Retinal pigment epithelial cell (primary cell): ENCODE data around the gene HUNK.

ENCODE experiments used
- DNase-seq: peaks from one replicate; pipeline ENCODE4 v3.0.0-alpha.2; 2010; ENCODE audit warnings: low read depth
- H3K4me3 ChIP-seq: 2 replicates; pipeline ENCODE4 v1.5.1; 2011; ENCODE audit warnings: mild to moderate bottlenecking, low read length, control low read depth, moderate library complexity
- CTCF ChIP-seq: conservative IDR thresholded peaks from 2 replicates; pipeline ENCODE4 v1.5.1; 2011; ENCODE audit warnings: low read depth, low read length, control low read depth, inconsistent platforms

The HUNK gene

DNA sequence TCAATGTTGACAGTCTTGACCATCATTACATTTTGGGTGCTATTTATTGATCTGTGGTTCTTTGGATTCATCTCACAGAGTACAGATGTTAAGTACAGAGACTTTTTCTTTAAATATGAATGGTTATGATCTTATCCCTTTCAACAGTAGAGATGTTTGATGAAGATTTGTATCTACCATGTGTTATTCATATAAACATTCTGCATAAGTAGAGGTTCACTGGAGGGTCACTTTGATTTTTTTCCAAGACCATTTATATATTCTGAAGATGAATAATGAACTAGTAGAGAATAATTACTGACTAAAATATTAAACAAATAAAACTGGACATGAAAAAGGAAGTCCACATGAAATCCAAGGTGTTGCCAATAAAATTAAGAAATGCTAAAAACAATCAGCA lies 28.6 kb upstream of the HUNK start:
- DNase-seq: no peak
- no peak overlapping the region for H3K4me3 ChIP-seq
- no peak for TF ChIP-seq CTCF

DNA sequence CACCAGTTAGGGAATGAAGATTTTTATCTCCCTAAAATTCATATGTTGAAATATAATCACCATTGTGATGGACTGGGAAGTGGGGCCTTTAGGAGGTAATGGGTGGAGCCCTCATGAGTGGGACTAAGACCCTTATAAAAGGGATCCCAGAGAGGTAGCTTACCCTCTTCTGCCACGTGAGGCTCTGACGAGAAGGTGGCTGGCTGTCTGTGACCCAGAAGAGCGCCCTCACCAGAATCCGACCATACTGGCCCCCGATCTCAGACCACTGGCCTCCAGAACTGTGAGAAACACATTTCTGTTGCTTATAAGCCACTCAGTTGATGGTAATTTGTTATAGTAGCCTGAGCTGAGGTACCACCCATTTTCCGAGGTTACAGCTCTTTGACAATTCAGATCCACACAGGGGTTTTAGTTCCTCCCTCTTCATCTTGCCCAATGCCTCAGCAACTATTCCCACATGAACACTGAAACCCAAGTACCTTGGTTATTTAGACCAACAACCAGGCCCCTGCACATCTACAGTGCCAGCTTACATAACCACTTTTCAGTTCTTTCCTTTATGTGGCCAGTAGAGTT lies 27.6 kb upstream of the HUNK start:
- TF ChIP-seq CTCF: no peak
- H3K4me3 ChIP-seq: no peak overlapping the region
- no peak for DNase-seq

- H3K4me3 ChIP-seq: no peak overlapping the region
- TF ChIP-seq CTCF: no peak
- no peak for DNase-seq
Observed at GRCh38 chr21:31846690-31847089, 26.1 kb upstream of the HUNK start.

DNA sequence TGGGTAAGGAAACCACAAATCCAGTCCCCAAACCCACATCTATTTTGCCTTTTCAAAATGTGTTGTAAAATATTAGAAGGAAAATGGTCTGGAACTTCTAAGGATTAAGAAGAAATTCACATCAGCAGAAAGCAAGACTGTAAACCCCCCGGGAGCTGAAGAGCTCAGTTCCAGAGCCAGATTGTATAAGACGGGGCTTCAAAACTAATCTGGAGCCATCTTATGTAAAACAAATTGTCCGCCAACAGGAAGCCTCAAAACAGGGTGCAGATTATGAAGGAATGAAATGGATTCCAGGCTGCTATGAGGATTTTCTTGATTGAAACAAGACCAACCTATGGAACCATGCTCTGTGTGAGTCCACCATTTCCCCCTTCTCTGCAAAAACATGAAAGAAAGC lies 25.1 kb upstream of the HUNK start:
- no peak for TF ChIP-seq CTCF
- no peak for DNase-seq
- H3K4me3 ChIP-seq: no peak overlapping the region

GRCh38 chr21:31848326-31848985 lies 24.4 kb upstream of the HUNK start:
- no peak for TF ChIP-seq CTCF
- H3K4me3 ChIP-seq: no peak overlapping the region
- no peak for DNase-seq

DNA sequence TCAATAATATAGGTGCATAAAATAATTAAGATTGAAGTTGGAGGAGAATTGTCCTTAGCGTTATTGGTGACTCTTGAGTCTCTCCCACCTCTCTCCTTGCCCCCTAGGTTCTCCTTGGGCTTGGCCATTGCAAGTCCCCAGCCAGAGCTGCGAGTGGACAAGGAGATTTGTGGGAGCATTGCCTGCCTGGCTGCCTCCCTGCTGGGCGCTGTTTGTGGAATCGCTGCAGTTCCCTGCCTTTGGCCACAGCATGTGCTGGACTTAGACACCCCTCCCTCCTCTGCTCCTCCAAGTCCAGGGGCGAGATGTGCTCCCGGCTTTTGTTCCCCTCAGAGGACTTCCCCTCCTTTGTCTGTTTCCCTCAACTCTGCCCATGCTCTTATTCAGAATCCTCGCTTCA lies 21.9 kb upstream of the HUNK start:
- no peak overlapping the region for H3K4me3 ChIP-seq
- no peak for DNase-seq
- no peak for TF ChIP-seq CTCF

- H3K4me3 ChIP-seq: no peak overlapping the region
- no peak for DNase-seq
- TF ChIP-seq CTCF: no peak
Observed at GRCh38 chr21:31855180-31855579, 17.6 kb upstream of the HUNK start.
